Loucy (cell line): ENCODE results near the gene AFF2.

Experiments
- CTCF ChIP-seq: fragments of 200-600 bp; sonication (generic); conservative IDR thresholded peaks from 2 replicates; pipeline ENCODE4 v1.5.1; 2014; ENCODE audit warnings: mild to moderate bottlenecking, antibody characterized with exemption, low read length
- EZH2phosphoT487 ChIP-seq: fragments of 200-600 bp; IDR thresholded peaks from 2 replicates; pipeline ENCODE4 v1.6.1; 2018; ENCODE audit warnings: antibody characterized with exemption, mild to moderate bottlenecking, moderate library complexity, borderline replicate concordance

- TF ChIP-seq CTCF (no peak), EZH2phosphoT487 (no peak)
These were observed 77.3 kb downstream of the AFF2 start for GRCh38 chrX:148577741-148578140.
